HCT116 (cell line): ENCODE results near the gene CACNA1G. TPM values are rescaled to one million over a fixed set of nuclear protein-coding genes. Genes with fewer than 3 reads are reported as not detected.

ENCODE experiments used
- ATAC-seq: fragments of 200-7000 bp; cut with Tn5 transposase; 2 replicates; pipeline ENCODE4 v1.9.1; 2020; ENCODE audit warnings: mild to moderate bottlenecking, moderate library complexity
- BruUV-seq: library from RNA; stranded (reverse); fragments of 400-500 nt; replicated peaks from 2 replicates; lab custom pipeline; 2021; lab: Mats Ljungman, UMichigan
- CTCF ChIA-PET: fragments of 300-600 bp; sonication (Branson Sonifier 250); formaldehyde crosslinking; loops from one replicate; lab custom pipeline; 2021; ENCODE audit warnings: antibody characterized with exemption; lab: Charles Lee
- POLR2A ChIA-PET: fragments of 300-600, 350-600 bp; sonication (Branson Sonifier 250); formaldehyde crosslinking; loops from one replicate; lab custom pipeline; 2021; ENCODE audit warnings: antibody characterized with exemption; lab: Charles Lee
- RAD21 ChIA-PET, 2 experiments: fragments of 300-600 bp; sonication (Branson Sonifier 250); formaldehyde crosslinking; loops; one replicate each; lab custom pipeline; 2023; ENCODE audit warnings: low total read pairs in 2 of 2; ENCODE audit not compliant: uncharacterized antibody in 2 of 2, unreplicated experiment in 2 of 2, low non-redundant PET in 1 of 2; lab: Charles Lee
- DNase-seq: peaks from one replicate; pipeline ENCODE4 v3.0.0-alpha.2; 2010; ENCODE audit warnings: low read depth, low spot score
- H2AFZ ChIP-seq: fragments of 200-600 bp; shearing (Covaris generic), sonication (generic); 2 replicates; pipeline ENCODE4 v1.6.1; 2017; ENCODE audit warnings: low read depth, mixed run types, mixed read lengths, antibody characterized with exemption, low read length; ENCODE audit not compliant: poor library complexity, severe bottlenecking
- H3K27ac ChIP-seq: 2 replicates; pipeline ENCODE4 v1.5.1; 2012; ENCODE audit warnings: low read depth, low read length
- H3K27me3 ChIP-seq: fragments of 200-600 bp; sonication (generic); 2 replicates; pipeline ENCODE4 v1.6.1; 2016; ENCODE audit warnings: mixed run types, low read length, mixed read lengths; ENCODE audit not compliant: insufficient read depth
- H3K36me3 ChIP-seq, 2 experiments: fragments of 200-500 bp in 1 of 2; fragments of 200-600 bp in 1 of 2; sonication (Bioruptor generic) in 1 of 2; sonication (generic) in 1 of 2; 2 replicates each; pipeline versions ENCODE4 v1.5.1 to v1.6.1; 2014 to 2016; ENCODE audit warnings: low read length in 2 of 2, inconsistent platforms in 1 of 2, mixed read lengths in 1 of 2, mixed run types in 1 of 2; ENCODE audit not compliant: insufficient read depth in 2 of 2, control insufficient read depth in 1 of 2
- H3K4me1 ChIP-seq, 2 experiments: fragments of 200-600 bp in 1 of 2; sonication (generic) in 1 of 2; 2 replicates each; pipeline versions ENCODE4 v1.5.1 to v1.6.1; 2012 to 2017; ENCODE audit warnings: low read length in 2 of 2, inconsistent platforms in 1 of 2, mild to moderate bottlenecking in 1 of 2, mixed read lengths in 1 of 2, mixed run types in 1 of 2, moderate library complexity in 1 of 2; ENCODE audit not compliant: insufficient read depth in 2 of 2, control insufficient read depth in 1 of 2
- H3K4me2 ChIP-seq: fragments of 200-600 bp; sonication (generic); 2 replicates; pipeline ENCODE4 v1.6.1; 2017; ENCODE audit warnings: mixed run types, low read length, mixed read lengths
- H3K4me3 ChIP-seq, 2 experiments: fragments of 200-600 bp in 1 of 2; sonication (generic) in 1 of 2; replicated peaks in 1 of 2; 2 replicates each; pipeline ENCODE4 v1.5.1; 2011 to 2016; ENCODE audit warnings: low read length in 2 of 2, control low read depth in 1 of 2, low read depth in 1 of 2, mild to moderate bottlenecking in 1 of 2, mixed read lengths in 1 of 2, mixed run types in 1 of 2
- H3K79me2 ChIP-seq: fragments of 200-600 bp; sonication (generic); 2 replicates; pipeline ENCODE4 v1.6.1; 2017; ENCODE audit warnings: mild to moderate bottlenecking, mixed run types, low read length, moderate library complexity, mixed read lengths; ENCODE audit not compliant: insufficient read depth
- H3K9ac ChIP-seq: fragments of 200-600 bp; sonication (generic); 2 replicates; pipeline ENCODE4 v1.6.1; 2016; ENCODE audit warnings: low read length, mixed read lengths
- H3K9me2 ChIP-seq: fragments of 200-600 bp; sonication (generic), shearing (Covaris generic); 2 replicates; pipeline ENCODE4 v1.6.1; 2017; ENCODE audit warnings: mixed run types, mild to moderate bottlenecking, moderate library complexity; ENCODE audit not compliant: insufficient read depth
- H3K9me3 ChIP-seq, 2 experiments: fragments of 200-500 bp in 1 of 2; fragments of 200-600 bp in 1 of 2; sonication (Bioruptor generic) in 1 of 2; sonication (generic) in 1 of 2; 2 replicates each; pipeline ENCODE4 v1.6.1; 2014 to 2017; ENCODE audit warnings: low read length in 2 of 2, mixed read lengths in 2 of 2, inconsistent platforms in 1 of 2, low read depth in 1 of 2, mild to moderate bottlenecking in 1 of 2, mixed run types in 1 of 2, moderate library complexity in 1 of 2; ENCODE audit not compliant: control insufficient read depth in 1 of 2, insufficient read depth in 1 of 2
- H4K20me1 ChIP-seq: fragments of 200-600 bp; sonication (generic), shearing (Covaris generic); 2 replicates; pipeline ENCODE4 v1.6.1; 2017; ENCODE audit warnings: mixed run types, mild to moderate bottlenecking, moderate library complexity; ENCODE audit not compliant: insufficient read depth
- CEBPB ChIP-seq: IDR thresholded peaks from 2 replicates; pipeline ENCODE4 v1.6.1; 2012; ENCODE audit warnings: low read depth
- SP1 ChIP-seq: IDR thresholded peaks from 2 replicates; pipeline ENCODE4 v1.6.1; 2012; ENCODE audit warnings: low read depth
- SRF ChIP-seq: IDR thresholded peaks from 2 replicates; pipeline ENCODE4 v1.6.1; 2012; ENCODE audit warnings: low read depth
- ZFX ChIP-seq: fragments of 450-650 bp; IDR thresholded peaks from 2 replicates; pipeline ENCODE4 v1.6.1; 2017
- intact Hi-C: fragments of 100-400 bp; cut with micrococcal nuclease; formaldehyde crosslinking; loops from 2 replicates; pipeline ENCODE4 v1.10.0; 2022
- total RNA-seq: library from RNA; stranded (reverse); gene quantifications from one replicate; pipeline ENCODE4 v1.2.1, GENCODE V29; 2021; ENCODE audit not compliant: unreplicated experiment
- TF ChIP-seq, protein P1 (sequence below), 3 experiments: fragments of 200-600 bp in 1 of 3; sonication (generic) in 1 of 3; IDR thresholded peaks in 2 of 3; conservative IDR thresholded peaks in 1 of 3; 2 replicates each; pipeline ENCODE4 v1.5.1; 2012 to 2017; ENCODE audit warnings: low read depth in 2 of 3, low read length in 2 of 3, antibody characterized with exemption in 1 of 3, borderline replicate concordance in 1 of 3, control low read depth in 1 of 3, mild to moderate bottlenecking in 1 of 3, mixed read lengths in 1 of 3, mixed run types in 1 of 3, moderate library complexity in 1 of 3; ENCODE audit not compliant: insufficient read depth in 1 of 3

Gene CACNA1G
- total RNA-seq, 1 experiment from 2014 or later: 3.4 TPM

DNA sequence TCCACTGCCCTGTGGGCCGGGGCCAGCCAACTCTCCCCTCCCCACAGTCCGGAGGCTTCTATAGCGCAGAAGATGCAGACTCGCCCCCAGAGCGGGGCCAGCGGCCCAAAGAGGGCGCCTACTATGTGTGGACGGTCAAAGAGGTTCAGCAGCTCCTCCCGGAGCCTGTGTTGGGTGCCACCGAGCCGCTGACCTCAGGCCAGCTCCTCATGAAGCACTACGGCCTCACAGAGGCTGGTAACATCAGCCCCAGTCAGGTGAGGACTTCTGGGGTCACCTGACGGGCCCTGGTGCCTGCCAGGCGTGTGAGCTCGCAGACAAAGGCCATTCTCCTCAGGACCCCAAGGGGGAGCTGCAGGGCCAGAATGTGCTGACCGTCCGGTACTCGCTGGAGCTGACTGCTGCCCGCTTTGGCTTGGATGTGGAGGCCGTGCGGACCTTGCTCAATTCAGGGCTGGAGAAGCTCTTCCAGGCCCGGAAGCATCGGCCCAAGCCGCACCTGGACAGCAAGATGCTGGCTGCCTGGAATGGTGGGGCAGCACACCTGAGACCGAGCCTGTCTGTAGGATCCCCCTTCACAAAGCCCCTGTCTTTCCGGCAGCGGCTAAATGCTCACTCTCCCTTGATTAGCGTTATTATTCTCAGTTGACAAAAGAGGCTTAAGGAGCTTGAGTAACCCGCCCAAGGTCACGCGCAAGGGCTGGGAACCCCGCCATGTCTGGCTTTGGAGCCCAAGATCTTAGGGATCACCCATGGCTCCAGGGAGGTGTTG is 9.7 kb upstream of the CACNA1G start:
- ChIA-PET RAD21 (interaction anchor here (0.6 to 2.1 kb wide), 13 partner anchors 9 to 291 kb away, joined by 3 to 17 read pairs (median 4); partner anchors contain the start of gene CACNA1G (in 1 of the 2)), POLR2A (interaction anchor here (0.9 to 1.7 kb wide), 2 partner anchors 10 to 75 kb away, joined by 3 to 8 read pairs; partner anchors contain the start of gene CACNA1G), CTCF (interaction anchor here (0.6 to 3.0 kb wide), 19 partner anchors 9 to 290 kb away, joined by 3 to 63 read pairs (median 5); partner anchors contain the start of gene CACNA1G)
- ATAC-seq (peak; percentile 61), DNase-seq (peak; percentile 68)
- BruUV-seq: no TSS peak
- intact Hi-C loops: loop anchor here (1.0 kb wide), 1 partner anchor 144 kb away; no protein-coding TSS in a partner anchor
- no peak overlapping the region for H3K9ac ChIP-seq
- H3K4me1 ChIP-seq: peaks cover 9 to 30% of the 10 kb centered on the region in 2 experiments
- H3K27ac ChIP-seq: no peak overlapping the region; the same call in 1 of the 2 replicates
- H3K79me2 ChIP-seq: no peaks in the 10 kb centered on the region; the same call in 1 of the 2 replicates
- H3K36me3 ChIP-seq: no peaks in the 10 kb centered on the region
- H3K9me2 ChIP-seq: no peaks in the 10 kb centered on the region
- H3K9me3 ChIP-seq: no peaks in the 10 kb centered on the region
- TF ChIP-seq, protein P1, sequence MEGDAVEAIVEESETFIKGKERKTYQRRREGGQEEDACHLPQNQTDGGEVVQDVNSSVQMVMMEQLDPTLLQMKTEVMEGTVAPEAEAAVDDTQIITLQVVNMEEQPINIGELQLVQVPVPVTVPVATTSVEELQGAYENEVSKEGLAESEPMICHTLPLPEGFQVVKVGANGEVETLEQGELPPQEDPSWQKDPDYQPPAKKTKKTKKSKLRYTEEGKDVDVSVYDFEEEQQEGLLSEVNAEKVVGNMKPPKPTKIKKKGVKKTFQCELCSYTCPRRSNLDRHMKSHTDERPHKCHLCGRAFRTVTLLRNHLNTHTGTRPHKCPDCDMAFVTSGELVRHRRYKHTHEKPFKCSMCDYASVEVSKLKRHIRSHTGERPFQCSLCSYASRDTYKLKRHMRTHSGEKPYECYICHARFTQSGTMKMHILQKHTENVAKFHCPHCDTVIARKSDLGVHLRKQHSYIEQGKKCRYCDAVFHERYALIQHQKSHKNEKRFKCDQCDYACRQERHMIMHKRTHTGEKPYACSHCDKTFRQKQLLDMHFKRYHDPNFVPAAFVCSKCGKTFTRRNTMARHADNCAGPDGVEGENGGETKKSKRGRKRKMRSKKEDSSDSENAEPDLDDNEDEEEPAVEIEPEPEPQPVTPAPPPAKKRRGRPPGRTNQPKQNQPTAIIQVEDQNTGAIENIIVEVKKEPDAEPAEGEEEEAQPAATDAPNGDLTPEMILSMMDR (IDR thresholded peaks at IDR 0.05 in 2 of 3, conservative IDR thresholded peaks at IDR 0.05 in 1 of 3; ENCODE audit: borderline replicate concordance in 1 of 3, insufficient read depth in 1 of 3, low read depth in 2 of 3, low read length in 2 of 3): peak in 2 of 3 experiments; percentile 91 to 92; a peak in 4 of 6 replicates
- TF ChIP-seq SP1: no peak
- H3K4me2 ChIP-seq: no peak overlapping the region
- no peaks in the 10 kb centered on the region for H3K27me3 ChIP-seq
- no peak overlapping the region for H3K4me3 ChIP-seq
- H2AFZ ChIP-seq: no peak overlapping the region
- no peaks in the 10 kb centered on the region for H4K20me1 ChIP-seq

DNA sequence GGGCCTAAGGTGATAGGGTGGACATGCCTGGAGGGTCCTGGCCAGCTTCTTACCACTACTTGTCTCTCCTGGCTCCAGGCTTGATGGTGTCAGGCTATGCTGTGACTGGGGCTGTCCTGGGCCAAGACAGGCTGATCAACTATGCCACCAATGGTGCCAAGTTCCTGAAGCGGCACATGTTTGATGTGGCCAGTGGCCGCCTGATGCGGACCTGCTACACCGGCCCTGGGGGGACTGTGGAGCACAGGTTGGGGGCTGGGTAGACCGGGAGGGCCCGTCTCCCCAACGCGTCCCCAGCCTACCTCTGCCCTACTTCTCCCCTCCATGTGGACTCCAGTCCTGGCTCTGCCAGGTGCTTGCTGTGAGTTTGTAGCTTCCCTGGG is 9.1 kb upstream of the CACNA1G start:
- Histone ChIP-seq H3K79me2 (no peaks in the 10 kb centered on the region; the same call in 1 of the 2 replicates), H3K9me3 (no peaks in the 10 kb centered on the region), H3K27me3 (no peaks in the 10 kb centered on the region), H3K27ac (no peak overlapping the region), H3K4me3 (no peak overlapping the region), H2AFZ (no peak overlapping the region), H3K4me2 (no peak overlapping the region), H4K20me1 (no peaks in the 10 kb centered on the region), H3K36me3 (no peaks in the 10 kb centered on the region), H3K9me2 (no peaks in the 10 kb centered on the region), H3K9ac (no peak overlapping the region), H3K4me1 (peaks cover 9 to 27% of the 10 kb centered on the region in 2 experiments)
- no TSS peak for BruUV-seq
- intact Hi-C loops: loop anchor here (1.0 kb wide), 1 partner anchor 144 kb away; no protein-coding TSS in a partner anchor
- TF ChIP-seq ZFX (no peak), SRF (no peak), CEBPB (no peak), SP1 (no peak)
- TF ChIP-seq, protein P1 (IDR thresholded peaks at IDR 0.05 in 2 of 3, conservative IDR thresholded peaks at IDR 0.05 in 1 of 3; ENCODE audit: borderline replicate concordance in 1 of 3, insufficient read depth in 1 of 3, low read depth in 2 of 3, low read length in 2 of 3): no peak
- DNase-seq (no peak), ATAC-seq (no peak)
- ChIA-PET POLR2A (interaction anchor here (1.7 kb wide), 1 partner anchor 9 kb away, joined by 8 read pairs; the partner anchor contains the start of gene CACNA1G), RAD21 (interaction anchor here (0.9 to 2.1 kb wide), 9 partner anchors 8 to 291 kb away, joined by 3 to 17 read pairs (median 4); partner anchors contain the start of gene CACNA1G (in 1 of the 2)), CTCF (interaction anchor here (0.7 to 3.0 kb wide), 18 partner anchors 9 to 290 kb away, joined by 3 to 63 read pairs (median 6); partner anchors contain the start of gene CACNA1G)
